HepG2 (cell line): ENCODE results near the gene TFEB. TPM values are rescaled to one million over a fixed set of nuclear protein-coding genes. Genes with fewer than 3 reads are reported as not detected.

Experiments
- ATAD3A ChIP-seq: sonication (generic); formaldehyde crosslinking; IDR thresholded peaks from 2 replicates; pipeline ENCODE4 v1.4.0; 2020; ENCODE audit warnings: missing genetic modification reagents
- ATF2 ChIP-seq: sonication (generic); formaldehyde crosslinking; IDR thresholded peaks from 2 replicates; pipeline ENCODE4 v1.4.0; 2020; ENCODE audit warnings: missing genetic modification reagents
- CBFB ChIP-seq: sonication (generic); formaldehyde crosslinking; IDR thresholded peaks from 2 replicates; pipeline ENCODE4 v1.4.0; 2020; ENCODE audit warnings: missing genetic modification reagents
- CCAR2 ChIP-seq: fragments of 200-400 bp; formaldehyde crosslinking; optimal IDR thresholded peaks from 2 replicates; pipeline ENCODE3; 2018; ENCODE audit warnings: low read depth, mild to moderate bottlenecking, low read length, moderate library complexity
- CEBPG ChIP-seq: IDR thresholded peaks from 2 replicates; pipeline ENCODE4 v1.6.1; 2016
- DPF2 ChIP-seq: sonication (generic); formaldehyde crosslinking; IDR thresholded peaks from 2 replicates; pipeline ENCODE4 v1.4.0; 2020; ENCODE audit warnings: mild to moderate bottlenecking, low read depth, missing genetic modification reagents, borderline replicate concordance
- E2F1 ChIP-seq: sonication (generic); formaldehyde crosslinking; IDR thresholded peaks from 2 replicates; pipeline ENCODE4 v1.5.0; 2020; ENCODE audit warnings: missing genetic modification reagents
- FLYWCH1 ChIP-seq: sonication (generic); formaldehyde crosslinking; IDR thresholded peaks from 2 replicates; pipeline ENCODE4 v1.8.1; 2023; ENCODE audit warnings: mild to moderate bottlenecking, missing genetic modification reagents
- HNF4G ChIP-seq, 2 experiments: sonication (generic) in 1 of 2; formaldehyde crosslinking in 1 of 2; IDR thresholded peaks; 2 replicates each; pipeline versions ENCODE4 v1.4.0 to v1.6.1; 2011 to 2020; ENCODE audit warnings: borderline replicate concordance in 2 of 2, low read depth in 2 of 2, mild to moderate bottlenecking in 2 of 2, low read length in 1 of 2, missing genetic modification reagents in 1 of 2, moderate library complexity in 1 of 2
- HNRNPH1 ChIP-seq: fragments of 200-400 bp; formaldehyde crosslinking; optimal IDR thresholded peaks from 2 replicates; pipeline ENCODE3; 2017; ENCODE audit warnings: mild to moderate bottlenecking, low read depth, low read length
- MAF1 ChIP-seq: sonication (generic); formaldehyde crosslinking; IDR thresholded peaks from 2 replicates; pipeline ENCODE4 v1.5.0; 2020; ENCODE audit warnings: missing genetic modification reagents, borderline replicate concordance
- MAFK ChIP-seq, 2 experiments: IDR thresholded peaks in 1 of 2; conservative IDR thresholded peaks in 1 of 2; 2 replicates each; pipeline ENCODE4 v1.6.1; 2011; ENCODE audit warnings: improper control_type of control experiment in 2 of 2, low read length in 2 of 2
- NFKBIZ ChIP-seq: IDR thresholded peaks from 2 replicates; pipeline ENCODE4 v1.6.1; 2018; ENCODE audit warnings: missing genetic modification reagents, missing compliant biosample characterization
- PCBP1 ChIP-seq: fragments of 200-400 bp; formaldehyde crosslinking; IDR thresholded peaks from 2 replicates; pipeline ENCODE4 v1.6.1; 2017; ENCODE audit warnings: mild to moderate bottlenecking, low read depth, low read length, borderline replicate concordance
- SIX4 ChIP-seq: sonication (generic); formaldehyde crosslinking; IDR thresholded peaks from 2 replicates; pipeline ENCODE4 v1.4.0; 2020; ENCODE audit warnings: missing genetic modification reagents
- SMAD1 ChIP-seq: sonication (generic); formaldehyde crosslinking; IDR thresholded peaks from 2 replicates; pipeline ENCODE4 v1.4.0; 2020; ENCODE audit warnings: missing genetic modification reagents, low read depth, mild to moderate bottlenecking, borderline replicate concordance
- ZBTB38 ChIP-seq: sonication (generic); formaldehyde crosslinking; IDR thresholded peaks from 2 replicates; pipeline ENCODE4 v1.5.1; 2020; ENCODE audit warnings: mild to moderate bottlenecking, missing genetic modification reagents
- ZBTB42 ChIP-seq: sonication (generic); formaldehyde crosslinking; IDR thresholded peaks from 2 replicates; pipeline ENCODE4 v1.5.0; 2020; ENCODE audit warnings: mild to moderate bottlenecking, missing genetic modification reagents
- ZGPAT ChIP-seq: IDR thresholded peaks from 2 replicates; pipeline ENCODE4 v1.6.1; 2016; ENCODE audit warnings: mild to moderate bottlenecking
- ZNF670 ChIP-seq: sonication (generic); formaldehyde crosslinking; IDR thresholded peaks from 2 replicates; pipeline ENCODE4 v1.8.0; 2022; ENCODE audit warnings: mild to moderate bottlenecking, missing genetic modification reagents, borderline replicate concordance
- ZSCAN30 ChIP-seq: sonication (generic); formaldehyde crosslinking; IDR thresholded peaks from 2 replicates; pipeline ENCODE4 v1.5.0; 2020; ENCODE audit warnings: mild to moderate bottlenecking, missing genetic modification reagents
- polyA plus RNA-seq, 8 experiments: library from polyadenylated mRNA; depleted of rRNA in 3 of 8; stranded (reverse) in 7 of 8; unstranded in 1 of 8; fragments of >200 nt; fragmentation: Illumina TruSeq in 4 of 8; extraction: Trizol in 4 of 8; gene quantifications; 2 replicates each; pipeline versions ENCODE4 v1.2.1 to v1.2.3, GENCODE V29; 2011 to 2016; ENCODE audit warnings: low read depth in 4 of 8, missing spikeins in 1 of 8, mixed read lengths in 1 of 8; ENCODE audit not compliant: insufficient read depth in 1 of 8
- total RNA-seq, 5 experiments: library from RNA; depleted of rRNA; stranded (reverse); fragments of >200 nt; fragmentation: Illumina TruSeq; extraction: Trizol; gene quantifications; 2 replicates each; pipeline ENCODE4 v1.2.3, GENCODE V29; 2016; ENCODE audit warnings: low read depth in 1 of 5
- TF ChIP-seq, protein P1 (sequence below): sonication (generic); formaldehyde crosslinking; IDR thresholded peaks from 2 replicates; pipeline ENCODE4 v1.4.0; 2020; ENCODE audit warnings: missing genetic modification reagents, mild to moderate bottlenecking, borderline replicate concordance

The TFEB gene
- total and polyA plus RNA-seq, 2 of the 13 experiments (the other 11 are each of a cell fraction or from before 2014, with no cell fraction given), result 13.3 to 18.7 TPM

GRCh38 chr6:41747256-41748101 is 12.1 kb upstream of the TFEB start, which contains the start of gene PGC (continued):
- TF ChIP-seq MAFK (conservative IDR thresholded peaks at IDR 0.05 in 1 of 2, IDR thresholded peaks at IDR 0.05 in 1 of 2; ENCODE audit: low read length in 2 of 2), result no peak
- peak; percentile 79; the same call in 1 of the 2 replicates for TF ChIP-seq ATF2 (CRISPR knock-in tag)
- peak; percentile 95 for TF ChIP-seq DPF2 (CRISPR knock-in tag)
- no peak for TF ChIP-seq PCBP1
- TF ChIP-seq ZNF670, result 0 out of 2 replicates have a peak, but pooled peaks have one; percentile 62
- peak; percentile 60; the same call in 1 of the 2 replicates for TF ChIP-seq MAF1 (CRISPR knock-in tag)
- TF ChIP-seq, protein P1, sequence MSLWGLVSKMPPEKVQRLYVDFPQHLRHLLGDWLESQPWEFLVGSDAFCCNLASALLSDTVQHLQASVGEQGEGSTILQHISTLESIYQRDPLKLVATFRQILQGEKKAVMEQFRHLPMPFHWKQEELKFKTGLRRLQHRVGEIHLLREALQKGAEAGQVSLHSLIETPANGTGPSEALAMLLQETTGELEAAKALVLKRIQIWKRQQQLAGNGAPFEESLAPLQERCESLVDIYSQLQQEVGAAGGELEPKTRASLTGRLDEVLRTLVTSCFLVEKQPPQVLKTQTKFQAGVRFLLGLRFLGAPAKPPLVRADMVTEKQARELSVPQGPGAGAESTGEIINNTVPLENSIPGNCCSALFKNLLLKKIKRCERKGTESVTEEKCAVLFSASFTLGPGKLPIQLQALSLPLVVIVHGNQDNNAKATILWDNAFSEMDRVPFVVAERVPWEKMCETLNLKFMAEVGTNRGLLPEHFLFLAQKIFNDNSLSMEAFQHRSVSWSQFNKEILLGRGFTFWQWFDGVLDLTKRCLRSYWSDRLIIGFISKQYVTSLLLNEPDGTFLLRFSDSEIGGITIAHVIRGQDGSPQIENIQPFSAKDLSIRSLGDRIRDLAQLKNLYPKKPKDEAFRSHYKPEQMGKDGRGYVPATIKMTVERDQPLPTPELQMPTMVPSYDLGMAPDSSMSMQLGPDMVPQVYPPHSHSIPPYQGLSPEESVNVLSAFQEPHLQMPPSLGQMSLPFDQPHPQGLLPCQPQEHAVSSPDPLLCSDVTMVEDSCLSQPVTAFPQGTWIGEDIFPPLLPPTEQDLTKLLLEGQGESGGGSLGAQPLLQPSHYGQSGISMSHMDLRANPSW (CRISPR knock-in tag), result peak; percentile 58
- no peak for TF ChIP-seq ZBTB42 (CRISPR knock-in tag)
- no peak for TF ChIP-seq HNRNPH1
- TF ChIP-seq HNF4G (IDR thresholded peaks at IDR 0.05; ENCODE audit: borderline replicate concordance, low read depth, low read length), result peak; percentile 53
- TF ChIP-seq HNF4G (CRISPR knock-in tag; IDR thresholded peaks at IDR 0.05; ENCODE audit: borderline replicate concordance, low read depth), result peak; percentile 21; the same call in 1 of the 2 replicates
- peak; percentile 89 for TF ChIP-seq CBFB
- peak; percentile 56; the same call in 1 of the 2 replicates for TF ChIP-seq NFKBIZ (CRISPR knock-in tag)
- TF ChIP-seq SIX4 (CRISPR knock-in tag), result 0 out of 2 replicates have a peak, but pooled peaks have one; percentile 67
- TF ChIP-seq CCAR2, result no peak
- 0 out of 2 replicates have a peak, but pooled peaks have one; percentile 72 for TF ChIP-seq ZSCAN30 (CRISPR knock-in tag)
- TF ChIP-seq ZGPAT (CRISPR knock-in tag), result peak; percentile 95
- TF ChIP-seq E2F1 (CRISPR knock-in tag), result no peak
- peak; percentile 21; the same call in 1 of the 2 replicates for TF ChIP-seq SMAD1 (CRISPR knock-in tag)
- TF ChIP-seq FLYWCH1 (CRISPR knock-in tag), result peak; percentile 26; the same call in 1 of the 2 replicates
- peak; percentile 98 for TF ChIP-seq CEBPG (CRISPR knock-in tag)
- no peak for TF ChIP-seq ATAD3A (CRISPR knock-in tag)
- peak; percentile 22; the same call in 1 of the 2 replicates for TF ChIP-seq ZBTB38 (CRISPR knock-in tag)
